Measurements from ENCODE around the gene CCDC93.

DNA sequence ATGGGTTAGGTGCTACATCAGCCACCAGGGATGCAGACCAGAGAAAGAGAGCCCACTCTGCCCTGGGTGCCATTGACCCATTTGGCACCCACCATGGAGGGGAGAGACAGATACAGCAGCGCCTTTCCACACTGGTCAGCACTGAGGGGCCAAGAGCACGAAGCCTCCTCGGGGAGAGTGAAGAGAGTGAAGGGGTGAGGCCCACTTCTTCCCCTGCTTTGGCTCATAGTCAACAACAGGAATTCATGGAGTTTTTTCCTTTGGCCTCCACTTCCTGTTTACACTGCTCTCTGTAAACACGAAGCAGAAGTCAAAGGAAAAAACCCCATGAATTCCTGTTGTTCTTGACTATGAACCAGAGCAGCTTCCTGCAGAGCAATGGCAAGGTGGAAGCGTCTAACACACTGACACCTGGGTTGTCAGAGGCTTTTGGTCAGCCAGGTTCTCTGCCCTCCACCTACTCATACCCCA, 80.0 kb downstream of the CCDC93 start:
- TF ChIP-seq EZH2 (IDR thresholded peaks at IDR 0.05; ENCODE audit: borderline replicate concordance, low read depth, low read length, poor library complexity, severe bottlenecking) = no peak
- TF ChIP-seq, protein P1, sequence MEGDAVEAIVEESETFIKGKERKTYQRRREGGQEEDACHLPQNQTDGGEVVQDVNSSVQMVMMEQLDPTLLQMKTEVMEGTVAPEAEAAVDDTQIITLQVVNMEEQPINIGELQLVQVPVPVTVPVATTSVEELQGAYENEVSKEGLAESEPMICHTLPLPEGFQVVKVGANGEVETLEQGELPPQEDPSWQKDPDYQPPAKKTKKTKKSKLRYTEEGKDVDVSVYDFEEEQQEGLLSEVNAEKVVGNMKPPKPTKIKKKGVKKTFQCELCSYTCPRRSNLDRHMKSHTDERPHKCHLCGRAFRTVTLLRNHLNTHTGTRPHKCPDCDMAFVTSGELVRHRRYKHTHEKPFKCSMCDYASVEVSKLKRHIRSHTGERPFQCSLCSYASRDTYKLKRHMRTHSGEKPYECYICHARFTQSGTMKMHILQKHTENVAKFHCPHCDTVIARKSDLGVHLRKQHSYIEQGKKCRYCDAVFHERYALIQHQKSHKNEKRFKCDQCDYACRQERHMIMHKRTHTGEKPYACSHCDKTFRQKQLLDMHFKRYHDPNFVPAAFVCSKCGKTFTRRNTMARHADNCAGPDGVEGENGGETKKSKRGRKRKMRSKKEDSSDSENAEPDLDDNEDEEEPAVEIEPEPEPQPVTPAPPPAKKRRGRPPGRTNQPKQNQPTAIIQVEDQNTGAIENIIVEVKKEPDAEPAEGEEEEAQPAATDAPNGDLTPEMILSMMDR (conservative IDR thresholded peaks at IDR 0.05; ENCODE audit: low read depth, low read length) = no peak

Measured in A673 (cell line).